Hepatocyte (in vitro differentiated cells): Measurements from ENCODE around the gene SLC12A1.

ENCODE experiments used
- EZH2 ChIP-seq: fragments of 200-600 bp; sonication (generic); IDR thresholded peaks from 2 replicates; pipeline ENCODE4 v1.6.1; 2016; ENCODE audit warnings: antibody characterized with exemption, mild to moderate bottlenecking, borderline replicate concordance
- EZH2phosphoT487 ChIP-seq: fragments of 200-600 bp; sonication (generic); IDR thresholded peaks from one replicate; pipeline ENCODE4 v1.6.1; 2018; ENCODE audit warnings: antibody characterized with exemption, mild to moderate bottlenecking, low read depth, moderate library complexity; ENCODE audit not compliant: unreplicated experiment, severe bottlenecking
- TF ChIP-seq, protein P1 (sequence below): fragments of 200-600 bp; sonication (generic); IDR thresholded peaks from 2 replicates; pipeline ENCODE4 v1.5.1; 2016; ENCODE audit warnings: antibody characterized with exemption, mild to moderate bottlenecking; ENCODE audit not compliant: poor library complexity

GRCh38 chr15:48242535-48242934 lies 36.4 kb downstream of the SLC12A1 start:
- TF ChIP-seq, protein P1, sequence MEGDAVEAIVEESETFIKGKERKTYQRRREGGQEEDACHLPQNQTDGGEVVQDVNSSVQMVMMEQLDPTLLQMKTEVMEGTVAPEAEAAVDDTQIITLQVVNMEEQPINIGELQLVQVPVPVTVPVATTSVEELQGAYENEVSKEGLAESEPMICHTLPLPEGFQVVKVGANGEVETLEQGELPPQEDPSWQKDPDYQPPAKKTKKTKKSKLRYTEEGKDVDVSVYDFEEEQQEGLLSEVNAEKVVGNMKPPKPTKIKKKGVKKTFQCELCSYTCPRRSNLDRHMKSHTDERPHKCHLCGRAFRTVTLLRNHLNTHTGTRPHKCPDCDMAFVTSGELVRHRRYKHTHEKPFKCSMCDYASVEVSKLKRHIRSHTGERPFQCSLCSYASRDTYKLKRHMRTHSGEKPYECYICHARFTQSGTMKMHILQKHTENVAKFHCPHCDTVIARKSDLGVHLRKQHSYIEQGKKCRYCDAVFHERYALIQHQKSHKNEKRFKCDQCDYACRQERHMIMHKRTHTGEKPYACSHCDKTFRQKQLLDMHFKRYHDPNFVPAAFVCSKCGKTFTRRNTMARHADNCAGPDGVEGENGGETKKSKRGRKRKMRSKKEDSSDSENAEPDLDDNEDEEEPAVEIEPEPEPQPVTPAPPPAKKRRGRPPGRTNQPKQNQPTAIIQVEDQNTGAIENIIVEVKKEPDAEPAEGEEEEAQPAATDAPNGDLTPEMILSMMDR, result no peak
- TF ChIP-seq EZH2 (no peak), EZH2phosphoT487 (no peak)
